Mucosa of descending colon (tissue), 3 donors: ENCODE measurements around the gene ARHGAP10. TPM values are rescaled to one million over a fixed set of nuclear protein-coding genes. Genes with fewer than 3 reads are reported as not detected.

Experiments used
- ATAC-seq: fragments of 200-7000 bp; cut with Tn5 transposase; one replicate; pipeline ENCODE4 v1.9.1; 2020; ENCODE audit warnings: mild to moderate bottlenecking, moderate library complexity
- DNase-seq, 3 donors: peaks; one replicate each; pipeline ENCODE4 v3.0.0-alpha.2; 2020
- H3K36me3 ChIP-seq: fragments of 200-600 bp; one replicate; pipeline ENCODE4 v1.8.0; 2021; ENCODE audit warnings: low read depth, mild to moderate bottlenecking
- H3K4me1 ChIP-seq: fragments of 200-600 bp; one replicate; pipeline ENCODE4 v1.8.0; 2021; ENCODE audit warnings: low read depth, mild to moderate bottlenecking
- H3K4me3 ChIP-seq: fragments of 200-600 bp; one replicate; pipeline ENCODE4 v1.8.0; 2021; ENCODE audit warnings: mild to moderate bottlenecking
- H3K9me3 ChIP-seq: fragments of 200-600 bp; one replicate; pipeline ENCODE4 v1.8.0; 2021; ENCODE audit warnings: mild to moderate bottlenecking
- intact Hi-C, 2 donors: fragments of 100-400 bp; cut with DNase I in 1 of 2; cut with micrococcal nuclease in 1 of 2; formaldehyde crosslinking; loops; one replicate each; pipeline versions ENCODE4 v1.11.0 to v1.11.1; 2022; cut with DNase I, micrococcal nuclease
- total RNA-seq, 3 donors: library from RNA; stranded (reverse); fragmentation: NEBNext Ultra II Directional in 2 of 3; extraction: Animal tissue kit (Norgen Biotek cat#: 25700) in 2 of 3; gene quantifications; one replicate each; pipeline versions ENCODE4 v1.2.1 to v1.2.4, GENCODE V29; 2021 to 2023
- TF ChIP-seq, protein P1 (sequence below): fragments of 200-600 bp; IDR thresholded peaks from one replicate; pipeline ENCODE4 v1.8.0; 2022; ENCODE audit warnings: antibody characterized with exemption, mild to moderate bottlenecking
- donor health status: DM: no; HTN: no; CAD: no; lungs with moderate emphysema.
- donor health status: DM: no; HTN: no; CAD: no.
- donor health status: DM: no; HTN: yes; CAD: no.

Gene ARHGAP10
- total RNA-seq, 3 donors from 2014 or later = 3.0 to 66.6 (median 8.1) TPM

DNA sequence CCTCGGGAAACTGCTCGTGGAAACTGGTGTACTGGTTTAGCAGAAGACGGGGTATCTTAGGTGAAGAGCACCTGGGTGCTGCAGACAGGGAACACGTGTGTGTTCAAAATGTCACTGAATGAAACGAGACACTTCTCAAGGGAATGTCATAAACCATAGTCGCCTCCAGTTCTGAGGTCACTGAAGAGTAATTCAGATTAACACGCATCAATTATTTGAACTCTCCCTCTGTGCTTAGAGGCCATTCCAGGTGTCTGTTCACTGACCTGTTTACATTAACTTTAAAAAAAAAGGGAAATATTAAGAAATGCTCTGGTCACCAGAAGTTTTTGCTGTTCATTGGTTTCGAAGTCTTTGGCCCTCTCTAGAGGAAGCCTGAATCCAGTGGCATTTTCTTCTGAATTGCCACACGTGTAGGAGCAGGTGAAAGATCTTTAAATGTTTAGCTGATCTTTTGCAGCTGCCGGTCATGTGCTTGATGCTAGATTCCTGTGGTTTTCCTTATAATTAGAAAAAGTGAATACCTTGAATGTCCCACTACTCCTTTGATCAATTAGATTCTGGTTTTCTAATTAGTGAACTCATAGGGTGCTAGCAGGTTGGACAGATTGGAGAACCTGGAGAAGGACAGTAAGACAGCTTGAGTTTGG is 330.5 kb downstream of the ARHGAP10 start:
- intact Hi-C loops = no loop called here
- ATAC-seq (no peak), DNase-seq (no peak)
- TF ChIP-seq, protein P1, sequence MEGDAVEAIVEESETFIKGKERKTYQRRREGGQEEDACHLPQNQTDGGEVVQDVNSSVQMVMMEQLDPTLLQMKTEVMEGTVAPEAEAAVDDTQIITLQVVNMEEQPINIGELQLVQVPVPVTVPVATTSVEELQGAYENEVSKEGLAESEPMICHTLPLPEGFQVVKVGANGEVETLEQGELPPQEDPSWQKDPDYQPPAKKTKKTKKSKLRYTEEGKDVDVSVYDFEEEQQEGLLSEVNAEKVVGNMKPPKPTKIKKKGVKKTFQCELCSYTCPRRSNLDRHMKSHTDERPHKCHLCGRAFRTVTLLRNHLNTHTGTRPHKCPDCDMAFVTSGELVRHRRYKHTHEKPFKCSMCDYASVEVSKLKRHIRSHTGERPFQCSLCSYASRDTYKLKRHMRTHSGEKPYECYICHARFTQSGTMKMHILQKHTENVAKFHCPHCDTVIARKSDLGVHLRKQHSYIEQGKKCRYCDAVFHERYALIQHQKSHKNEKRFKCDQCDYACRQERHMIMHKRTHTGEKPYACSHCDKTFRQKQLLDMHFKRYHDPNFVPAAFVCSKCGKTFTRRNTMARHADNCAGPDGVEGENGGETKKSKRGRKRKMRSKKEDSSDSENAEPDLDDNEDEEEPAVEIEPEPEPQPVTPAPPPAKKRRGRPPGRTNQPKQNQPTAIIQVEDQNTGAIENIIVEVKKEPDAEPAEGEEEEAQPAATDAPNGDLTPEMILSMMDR = no peak
- Histone ChIP-seq H3K36me3 (no peaks in the 10 kb centered on the region), H3K4me1 (no peaks in the 10 kb centered on the region), H3K4me3 (no peak overlapping the region), H3K9me3 (no peaks in the 10 kb centered on the region)

DNA sequence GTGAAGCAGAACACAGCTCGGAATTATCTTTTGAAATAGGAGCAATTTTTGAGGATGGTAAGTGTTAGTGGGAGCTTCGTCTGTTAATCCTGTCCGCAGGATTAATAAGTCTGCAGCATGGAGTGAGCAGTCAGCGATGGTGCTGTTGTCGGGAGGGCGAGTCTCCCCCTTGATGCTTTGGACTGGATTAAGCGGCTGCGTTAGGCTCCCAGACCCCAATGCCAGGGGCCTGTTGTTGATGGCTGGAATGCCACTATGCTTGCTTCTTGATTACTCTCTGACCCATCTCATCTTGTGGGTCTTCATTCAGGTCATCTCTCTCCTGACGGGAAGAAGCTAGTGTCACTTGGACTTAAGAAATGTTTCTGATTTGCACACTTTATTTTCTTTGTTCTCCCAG is 332.6 kb downstream of the ARHGAP10 start:
- no peaks in the 10 kb centered on the region for H3K9me3 ChIP-seq
- no peaks in the 10 kb centered on the region for H3K4me1 ChIP-seq
- intact Hi-C loops = no loop called here
- H3K36me3 ChIP-seq = no peaks in the 10 kb centered on the region
- TF ChIP-seq, protein P1 = no peak
- H3K4me3 ChIP-seq = no peak overlapping the region
- DNase-seq (no peak), ATAC-seq (no peak)

DNA sequence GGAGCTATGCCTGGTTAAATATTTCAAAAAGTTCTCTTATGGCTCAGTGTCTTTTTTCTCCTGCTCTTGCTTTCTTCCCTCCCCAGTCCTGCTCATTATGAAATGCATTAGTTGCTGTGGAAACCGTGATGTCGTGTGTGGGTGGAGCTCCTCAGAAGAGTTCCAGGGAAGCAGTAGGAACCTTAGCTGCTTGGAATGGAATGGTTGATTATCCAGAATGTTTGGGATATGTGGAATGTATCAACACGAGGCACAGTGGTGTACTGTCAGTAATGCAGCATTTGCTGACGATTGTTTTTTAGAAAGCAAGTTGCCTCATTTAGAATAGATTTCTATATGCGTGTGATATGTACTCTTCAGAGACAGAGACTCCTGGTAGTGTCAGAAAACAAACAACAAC is 333.2 kb downstream of the ARHGAP10 start:
- no peak for ATAC-seq
- H3K36me3 ChIP-seq = no peaks in the 10 kb centered on the region
- H3K9me3 ChIP-seq = no peaks in the 10 kb centered on the region
- no peak overlapping the region for H3K4me3 ChIP-seq
- DNase-seq = no peak
- intact Hi-C loops = no loop called here
- H3K4me1 ChIP-seq = no peaks in the 10 kb centered on the region
- TF ChIP-seq, protein P1 = no peak

DNA sequence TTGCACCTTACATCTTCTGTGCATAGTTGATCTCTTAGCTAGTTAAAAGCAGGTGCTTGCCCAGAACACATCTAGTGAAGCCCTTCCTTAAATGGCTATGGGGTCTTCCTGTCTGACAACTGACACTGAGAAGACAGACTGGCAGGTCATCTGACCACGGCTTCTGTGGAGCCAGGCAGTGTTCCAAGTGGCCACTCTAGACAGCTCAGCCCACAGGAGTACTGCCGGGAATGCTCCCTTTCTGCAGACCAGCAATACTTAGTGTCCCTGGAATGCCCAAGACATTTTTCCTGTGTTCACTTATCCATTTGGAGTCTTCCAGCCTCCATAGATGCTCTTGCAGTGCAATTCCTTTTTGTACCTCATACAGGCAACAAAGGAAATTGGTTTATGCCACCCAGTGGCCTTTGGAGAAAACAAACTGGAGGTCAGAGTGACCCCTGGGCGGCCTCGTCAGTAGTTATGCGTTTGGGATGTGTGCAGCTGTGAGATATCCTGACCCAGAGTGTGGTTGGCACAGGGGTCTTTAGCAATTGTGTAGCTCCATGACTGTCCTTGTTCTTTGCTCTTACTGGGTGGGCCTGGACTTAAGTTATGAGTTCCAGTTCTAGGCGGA is 335.5 kb downstream of the ARHGAP10 start:
- TF ChIP-seq, protein P1 = no peak
- intact Hi-C loops = no loop called here
- Histone ChIP-seq H3K4me1 (no peaks in the 10 kb centered on the region), H3K36me3 (no peaks in the 10 kb centered on the region), H3K9me3 (no peaks in the 10 kb centered on the region), H3K4me3 (no peak overlapping the region)
- no peak for DNase-seq
- no peak for ATAC-seq

DNA sequence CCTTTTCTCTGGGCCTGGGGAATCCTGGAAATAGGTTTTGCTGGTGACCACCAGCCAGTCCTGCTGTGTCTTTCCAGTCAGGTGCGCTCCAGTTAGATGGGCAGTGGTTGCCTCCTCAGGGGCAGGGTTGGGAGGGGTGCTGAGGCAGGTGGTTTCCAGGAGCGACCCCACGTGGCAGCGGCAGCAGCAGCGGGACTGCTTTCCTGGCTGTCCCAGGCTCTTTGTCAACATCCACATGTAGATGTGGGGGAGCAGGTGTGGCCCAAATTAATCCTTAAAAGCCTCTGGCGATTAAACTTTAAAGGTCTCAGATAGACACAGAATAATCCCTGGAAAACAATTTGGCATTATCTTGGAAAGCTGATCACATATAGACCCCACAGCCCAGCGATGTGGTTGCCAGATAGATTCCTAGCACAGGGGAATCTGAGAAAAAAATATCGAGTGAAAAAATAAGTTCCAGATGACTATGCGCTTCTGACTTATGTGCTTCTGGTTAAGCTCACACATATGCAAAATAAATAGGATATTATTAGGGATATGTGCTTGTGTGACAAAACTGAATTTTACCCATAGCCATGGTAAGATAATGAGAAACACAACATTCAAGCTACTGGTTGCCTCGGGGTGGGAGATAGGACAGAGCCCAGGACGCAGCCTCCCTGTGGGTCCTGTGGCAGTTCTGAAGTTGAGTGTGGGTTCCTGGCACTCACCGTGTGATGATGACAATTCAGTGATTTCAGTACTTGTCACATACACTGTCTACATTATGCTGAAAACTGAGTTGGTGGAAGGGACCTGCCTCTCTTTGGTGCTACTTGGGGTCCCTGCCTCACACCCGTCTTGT is 336.4 kb downstream of the ARHGAP10 start:
- TF ChIP-seq, protein P1 = no peak
- Histone ChIP-seq H3K36me3 (no peaks in the 10 kb centered on the region), H3K4me3 (no peak overlapping the region), H3K9me3 (no peaks in the 10 kb centered on the region), H3K4me1 (no peaks in the 10 kb centered on the region)
- no peak for ATAC-seq
- DNase-seq = no peak
- intact Hi-C loops = no loop called here
